ENCODE data around the gene MARK2. TPM values are rescaled to one million over a fixed set of nuclear protein-coding genes. Genes with fewer than 3 reads are reported as not detected.

Gene MARK2
- total RNA-seq, 2 experiments from 2014 or later: 57.2 to 57.9 TPM

DNA sequence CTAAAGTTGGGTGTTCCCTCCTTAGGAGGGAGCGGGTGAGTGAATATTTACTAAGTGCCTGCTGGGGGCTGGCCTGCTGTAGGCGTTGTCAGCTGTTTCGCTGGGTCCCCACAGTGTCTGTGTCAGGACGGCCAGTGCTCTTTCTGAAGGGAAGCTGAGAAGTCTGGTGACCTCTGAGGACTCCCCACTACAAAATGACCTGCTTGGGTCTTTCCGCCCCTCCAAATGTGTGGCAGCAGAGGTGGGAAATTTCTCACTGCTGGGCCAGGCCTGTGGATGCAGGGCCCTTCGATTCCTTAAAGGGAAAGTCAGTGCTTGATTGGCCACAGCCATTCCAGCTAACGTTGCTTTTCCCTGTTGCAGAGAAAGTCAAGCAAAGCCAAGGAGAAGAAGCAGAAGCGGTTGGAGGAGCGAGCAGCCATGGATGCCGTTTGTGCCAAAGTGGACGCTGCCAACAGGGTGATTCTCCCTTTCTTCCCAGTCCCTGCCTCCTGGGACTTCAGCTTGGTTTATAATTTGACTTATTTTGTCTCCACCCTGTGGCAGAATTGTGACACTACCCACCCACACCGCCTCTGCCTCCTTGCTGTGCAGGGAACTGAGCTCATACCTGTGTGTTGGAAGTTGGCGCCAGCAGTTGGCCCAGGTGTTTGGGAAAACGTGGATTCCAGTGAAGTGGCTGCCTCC is 106.7 kb downstream of the MARK2 start:
- Mint-ChIP-seq H3K36me3 (peaks cover 15% of the 10 kb centered on the region), H3K27ac (no peak overlapping the region)
- ATAC-seq: peak; percentile 76

DNA sequence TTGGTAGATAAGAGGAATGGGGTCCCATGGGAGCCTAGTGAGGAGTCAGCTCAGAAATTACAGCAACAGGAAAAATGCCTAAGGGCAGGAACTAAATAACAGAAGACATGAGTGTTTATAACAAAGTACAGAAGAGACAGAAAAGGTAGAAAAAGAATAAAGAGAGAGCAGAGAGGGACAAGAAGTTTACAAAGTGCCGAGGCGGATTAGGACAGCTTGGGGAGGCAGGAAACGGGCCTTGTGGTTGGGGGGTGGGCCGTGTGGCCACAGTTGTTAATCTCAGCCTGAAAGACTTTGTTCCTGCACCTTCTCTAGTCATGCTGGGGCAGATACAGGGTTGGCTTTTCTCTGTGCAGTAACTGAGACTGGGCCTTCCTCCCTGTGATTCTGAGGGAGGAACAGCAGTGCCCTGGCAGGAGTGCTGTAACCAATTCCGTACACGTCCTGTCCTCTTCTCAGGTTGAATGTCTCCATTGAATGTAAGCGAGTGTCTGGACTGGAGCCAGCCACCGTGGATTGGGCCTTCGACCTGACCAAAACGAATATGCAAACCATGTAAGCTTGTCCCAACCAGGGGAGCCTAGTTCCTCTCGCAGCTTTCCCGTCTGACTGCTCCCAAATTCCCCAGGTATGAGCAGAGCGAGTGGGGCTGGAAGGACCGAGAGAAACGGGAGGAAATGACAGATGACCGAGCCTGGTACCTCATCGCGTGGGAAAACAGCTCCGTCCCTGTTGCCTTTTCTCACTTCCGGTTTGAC is 113.0 kb downstream of the MARK2 start:
- Mint-ChIP-seq H3K36me3 (peaks cover 35% of the 10 kb centered on the region), H3K4me1 (peaks cover 34% of the 10 kb centered on the region), H3K27me3 (no peaks in the 10 kb centered on the region), H3K9me3 (ENCODE audit: low read depth) (no peaks in the 10 kb centered on the region), H3K4me3 (peak overlapping the region; percentile 57), H3K27ac (peak overlapping the region; percentile 88)
- CTCF ChIA-PET: interaction anchor here (0.9 to 3.4 kb wide), 11 partner anchors 8 to 201 kb away, joined by 3 to 27 read pairs (median 5); partner anchors contain the start of genes MARK2 and OTUB1
- peak; percentile 88 for DNase-seq
- peak; percentile 85 for ATAC-seq

More for the DNA sequence above, 106.7 kb downstream of the MARK2 start:
- H3K4me3 Mint-ChIP-seq: no peak overlapping the region
- peaks cover 21% of the 10 kb centered on the region for H3K4me1 Mint-ChIP-seq
- peak; percentile 68 for DNase-seq
- H3K27me3 Mint-ChIP-seq: no peaks in the 10 kb centered on the region
- CTCF ChIA-PET: interaction anchor here (0.7 to 5.4 kb wide), 31 partner anchors 9 to 240 kb away, joined by 3 to 136 read pairs (median 5); partner anchors contain the start of genes MARK2, STIP1 and ZFTA
- H3K9me3 Mint-ChIP-seq (ENCODE audit: low read depth): no peaks in the 10 kb centered on the region

- Mint-ChIP-seq H3K27me3 (no peaks in the 10 kb centered on the region), H3K4me1 (peaks cover 33% of the 10 kb centered on the region), H3K36me3 (peaks cover 33% of the 10 kb centered on the region), H3K9me3 (ENCODE audit: low read depth) (no peaks in the 10 kb centered on the region), H3K4me3 (peak overlapping the region; percentile 57), H3K27ac (peak overlapping the region; percentile 88)
- CTCF ChIA-PET: interaction anchor here (0.9 to 3.4 kb wide), 9 partner anchors 8 to 200 kb away, joined by 3 to 27 read pairs (median 4); partner anchors contain the start of genes MARK2 and OTUB1
- ATAC-seq (no peak), DNase-seq (no peak)
These were observed 113.7 kb downstream of the MARK2 start for GRCh38 chr11:63952570-63952969.

DNA sequence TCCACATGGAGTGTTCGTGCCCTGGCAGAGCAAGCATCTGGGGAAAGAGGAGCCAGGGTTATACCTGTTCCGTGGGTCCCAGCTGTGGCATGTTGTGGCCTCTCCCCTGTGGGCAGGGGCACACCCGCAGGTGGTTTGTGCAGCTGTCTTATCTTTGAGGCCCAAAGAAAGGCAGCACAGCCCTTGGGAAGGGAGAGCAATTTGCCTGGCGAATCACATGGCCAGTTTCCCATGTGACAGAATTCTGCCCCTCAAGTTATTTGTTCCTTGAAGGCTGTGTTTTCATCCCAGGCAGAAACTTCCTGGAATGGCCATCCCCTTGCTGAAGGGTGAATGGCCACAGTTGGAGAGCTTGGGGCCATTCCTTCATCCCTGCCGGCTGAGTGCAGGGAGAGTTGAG is 119.1 kb downstream of the MARK2 start:
- Mint-ChIP-seq H3K9me3 (ENCODE audit: low read depth) (no peaks in the 10 kb centered on the region), H3K27ac (no peak overlapping the region), H3K4me1 (peaks cover 35% of the 10 kb centered on the region), H3K36me3 (peaks cover 21% of the 10 kb centered on the region), H3K27me3 (no peaks in the 10 kb centered on the region), H3K4me3 (no peak overlapping the region)
- ATAC-seq: no peak
- no peak for DNase-seq
- CTCF ChIA-PET: interaction anchor here (1.1 to 1.8 kb wide), 2 partner anchors 10 to 12 kb away, joined by 6 to 7 read pairs; no protein-coding TSS in a partner anchor

Other genes with a start within 250 kb of the MARK2 start
- gene PLAAT3, start 224.7 kb upstream of the MARK2 start, total RNA-seq: 10 to 100 TPM; 21.7 to 25.5 TPM
- 10 to 100 TPM; 28.8 to 31.9 TPM for gene ATL3, start 167.7 kb upstream of the MARK2 start, total RNA-seq
- 10 to 100 TPM; 55.8 to 64.1 TPM for gene RTN3, start 157.6 kb upstream of the MARK2 start, total RNA-seq
- gene ZFTA, start 70.3 kb upstream of the MARK2 start, total RNA-seq: 1 to 10 TPM; 2.6 to 4.2 TPM
- gene SPINDOC, start 25.7 kb upstream of the MARK2 start, total RNA-seq: 10 to 100 TPM; 53.4 to 55.8 TPM
- gene RCOR2, start 78.1 kb downstream of the MARK2 start, total RNA-seq: under 1 TPM; 0.16 to 0.47 TPM
- 10 to 100 TPM; 37.0 to 46.0 TPM for gene NAA40, start 99.9 kb downstream of the MARK2 start, total RNA-seq
- 100 to 1,000 TPM; 445 to 484 TPM for gene COX8A, start 135.5 kb downstream of the MARK2 start, total RNA-seq
- gene OTUB1, start 147.3 kb downstream of the MARK2 start, total RNA-seq: 10 to 100 TPM; 90.1 to 97.6 TPM
- not detected for gene FLRT1, start 196.8 kb downstream of the MARK2 start, total RNA-seq

Data from activated CD8-positive, alpha-beta memory T cell treated with anti-CD3 and anti-CD28 coated beads, Interleukin-2, amount 10 ng/mL, durations not matched to agents 7 days and 5 days (primary cell).